Measurements from ENCODE around the gene RNF11. TPM values are rescaled to one million over a fixed set of nuclear protein-coding genes. Genes with fewer than 3 reads are reported as not detected.

Gene RNF11
- total RNA-seq, 1 donor, result 199 TPM

GRCh38 chr1:51294566-51295184 lies 58.6 kb downstream of the RNF11 start:
- H3K4me1 ChIP-seq (ENCODE audit: insufficient read depth, low read length), result peaks cover 3% of the 10 kb centered on the region
- H3K36me3 ChIP-seq (ENCODE audit: insufficient read depth, low read length), result no peaks in the 10 kb centered on the region
- no peak overlapping the region for H3K27ac ChIP-seq (ENCODE audit: low read depth, low read length)
- no peaks in the 10 kb centered on the region for H4K20me1 ChIP-seq (ENCODE audit: insufficient read depth, low read length)
- H3K9me3 ChIP-seq (ENCODE audit: low read depth, low read length), result no peaks in the 10 kb centered on the region
- DNase-seq (ENCODE audit: insufficient read length, low spot score, missing footprints), result peak; percentile 76
- no peaks in the 10 kb centered on the region for H3K27me3 ChIP-seq (ENCODE audit: insufficient read depth, low read length)
- no peak for TF ChIP-seq CTCF (IDR thresholded peaks at IDR 0.05; ENCODE audit: extremely low read depth, low read depth, low read length)
- no peaks in the 10 kb centered on the region for H3K79me2 ChIP-seq (ENCODE audit: insufficient read depth, low read length)
- no peak overlapping the region for H3K4me3 ChIP-seq (ENCODE audit: insufficient read depth, low read length)
- no peak overlapping the region for H2AFZ ChIP-seq (ENCODE audit: low read length)
- no peak overlapping the region for H3K4me2 ChIP-seq (ENCODE audit: insufficient read depth, low read length)

DNA sequence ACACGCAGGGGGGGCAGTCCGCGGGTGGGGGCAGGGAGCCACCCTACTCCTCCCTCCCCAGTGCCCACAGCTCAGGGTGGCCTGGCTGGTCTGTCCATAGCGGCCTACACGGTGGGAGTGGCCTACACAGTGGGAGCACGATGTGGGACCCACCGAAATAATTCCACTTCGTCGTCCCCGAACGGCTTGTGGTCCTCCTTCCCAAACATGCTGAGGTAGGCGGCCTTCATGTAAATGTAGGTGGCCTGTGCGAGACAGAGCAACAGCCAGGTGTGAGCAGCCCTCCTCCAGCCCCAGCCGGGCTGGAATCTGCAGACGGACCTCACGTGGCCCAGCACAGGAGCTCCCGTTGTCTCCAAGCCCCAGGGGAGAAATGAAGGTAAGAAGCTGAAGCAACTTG lies 59.9 kb downstream of the RNF11 start:
- peaks cover 3% of the 10 kb centered on the region for H3K4me1 ChIP-seq (ENCODE audit: insufficient read depth, low read length)
- H3K4me2 ChIP-seq (ENCODE audit: insufficient read depth, low read length), result no peak overlapping the region
- H4K20me1 ChIP-seq (ENCODE audit: insufficient read depth, low read length), result no peaks in the 10 kb centered on the region
- H3K4me3 ChIP-seq (ENCODE audit: insufficient read depth, low read length), result no peak overlapping the region
- TF ChIP-seq CTCF (IDR thresholded peaks at IDR 0.05; ENCODE audit: extremely low read depth, low read depth, low read length), result no peak
- no peak for DNase-seq (ENCODE audit: insufficient read length, low spot score, missing footprints)
- H3K36me3 ChIP-seq (ENCODE audit: insufficient read depth, low read length), result no peaks in the 10 kb centered on the region
- no peaks in the 10 kb centered on the region for H3K79me2 ChIP-seq (ENCODE audit: insufficient read depth, low read length)
- H3K9me3 ChIP-seq (ENCODE audit: low read depth, low read length), result no peaks in the 10 kb centered on the region
- no peaks in the 10 kb centered on the region for H3K27me3 ChIP-seq (ENCODE audit: insufficient read depth, low read length)
- H3K27ac ChIP-seq (ENCODE audit: low read depth, low read length), result no peak overlapping the region
- peak overlapping the region; percentile 78 for H2AFZ ChIP-seq (ENCODE audit: low read length)

DNA sequence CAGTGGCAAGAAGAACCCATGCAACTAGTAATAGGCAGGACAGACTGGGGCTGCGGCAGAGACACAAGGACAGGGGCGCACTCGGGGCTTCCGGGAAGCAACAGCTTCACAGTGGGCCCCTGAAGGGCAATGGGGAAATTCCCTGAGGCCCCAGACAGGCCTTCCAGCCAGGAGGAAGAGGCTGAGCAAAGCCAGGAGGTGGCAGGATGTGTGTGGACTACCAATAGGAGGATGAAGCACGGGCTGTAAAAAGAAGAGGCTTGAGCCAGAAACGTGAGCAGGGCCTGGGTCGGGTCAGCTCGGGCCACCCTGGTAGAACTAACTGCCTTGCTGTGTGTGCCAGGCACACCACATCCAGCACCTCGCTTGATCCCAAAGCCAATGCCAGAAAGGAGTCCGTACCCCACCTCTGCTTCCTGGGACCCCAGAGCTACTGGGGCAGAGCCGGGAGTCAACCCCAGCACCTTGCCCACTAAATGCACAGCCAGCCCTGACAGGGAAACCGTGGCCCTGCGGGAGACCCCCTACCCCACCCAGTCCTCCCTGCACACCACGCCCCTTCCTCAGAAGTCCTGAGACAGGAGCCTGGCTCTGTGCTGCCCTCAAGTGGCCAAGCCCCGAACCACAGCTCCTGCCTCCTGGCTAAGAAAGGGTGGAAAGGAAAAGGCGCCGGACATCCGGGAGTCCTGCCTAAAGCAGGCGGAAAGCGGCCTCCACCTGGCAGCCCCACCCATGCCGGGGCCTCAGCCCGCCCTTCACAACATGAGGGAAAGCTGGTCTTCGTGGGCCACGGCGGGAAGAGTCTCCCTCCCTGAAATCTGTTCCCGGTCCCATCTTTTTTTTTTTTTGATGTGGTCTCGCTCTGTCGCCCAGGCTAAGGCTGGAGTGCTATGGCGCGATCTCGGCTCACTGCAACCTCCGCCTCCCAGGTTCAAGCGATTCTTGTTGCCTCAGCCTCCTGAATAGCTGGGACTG lies 60.6 kb downstream of the RNF11 start:
- peak; percentile 96 for DNase-seq (ENCODE audit: insufficient read length, low spot score, missing footprints)
- Histone ChIP-seq H3K4me3 (ENCODE audit: insufficient read depth, low read length) (peak overlapping the region; percentile 73), H2AFZ (ENCODE audit: low read length) (peak overlapping the region; percentile 78), H4K20me1 (ENCODE audit: insufficient read depth, low read length) (no peaks in the 10 kb centered on the region), H3K4me1 (ENCODE audit: insufficient read depth, low read length) (peaks cover 3% of the 10 kb centered on the region), H3K27ac (ENCODE audit: low read depth, low read length) (peak overlapping the region; percentile 45), H3K4me2 (ENCODE audit: insufficient read depth, low read length) (peak overlapping the region; percentile 89), H3K9me3 (ENCODE audit: low read depth, low read length) (no peaks in the 10 kb centered on the region), H3K79me2 (ENCODE audit: insufficient read depth, low read length) (no peaks in the 10 kb centered on the region), H3K36me3 (ENCODE audit: insufficient read depth, low read length) (no peaks in the 10 kb centered on the region), H3K27me3 (ENCODE audit: insufficient read depth, low read length) (no peaks in the 10 kb centered on the region)
- peak; percentile 91 for TF ChIP-seq CTCF (IDR thresholded peaks at IDR 0.05; ENCODE audit: extremely low read depth, low read depth, low read length)

All from osteoblast (primary cell).